HEK293 (cell line): ENCODE results near the gene CCER1.

Experiments used
- CTCF ChIA-PET: fragments of 350-600 bp; formaldehyde crosslinking; extraction: SDS; loops from one replicate; lab custom pipeline; 2021; ENCODE audit warnings: antibody characterized with exemption; lab: Yijun Ruan, JAX
- POLR2A ChIA-PET: fragments of 300-600 bp; formaldehyde crosslinking; extraction: SDS; loops from one replicate; lab custom pipeline; 2020; ENCODE audit warnings: antibody characterized with exemption, inconsistent platforms; lab: Yijun Ruan, JAX
- H3K27ac ChIP-seq: fragments of 200-500 bp; sonication (Bioruptor generic); 2 replicates; pipeline ENCODE4 v1.5.1; 2014; ENCODE audit warnings: low read depth, low read length, control low read depth, inconsistent platforms; ENCODE audit errors: extremely low read depth
- H3K36me3 ChIP-seq, 2 experiments: fragments of 200-500 bp in 1 of 2; sonication (Bioruptor generic) in 1 of 2; 1 replicate in 1 of 2; 2 replicates in 1 of 2; pipeline ENCODE4 v1.5.1; 2014 to 2017; ENCODE audit warnings: inconsistent platforms in 2 of 2, low read length in 2 of 2; ENCODE audit not compliant: control insufficient read depth in 2 of 2, insufficient read depth in 1 of 2
- H3K4me1 ChIP-seq: fragments of 200-500 bp; sonication (Bioruptor generic); 2 replicates; pipeline ENCODE4 v1.5.1; 2014; ENCODE audit warnings: mild to moderate bottlenecking, low read length, inconsistent platforms; ENCODE audit not compliant: control insufficient read depth, insufficient read depth
- H3K4me3 ChIP-seq: 2 replicates; pipeline ENCODE4 v1.5.1; 2011; ENCODE audit warnings: low read depth, mild to moderate bottlenecking, control low read depth, low read length, moderate library complexity
- H3K9me3 ChIP-seq: fragments of 200-500 bp; sonication (Bioruptor generic); 2 replicates; pipeline ENCODE4 v1.5.1; 2014; ENCODE audit warnings: low read depth, low read length, inconsistent platforms; ENCODE audit not compliant: control insufficient read depth, insufficient read depth
- BCL11A ChIP-seq: fragments of 450-650 bp; formaldehyde crosslinking; IDR thresholded peaks from 2 replicates; pipeline ENCODE4 v1.5.1; 2016; ENCODE audit warnings: low read depth, missing biosample characterization, missing genetic modification characterization
- BCL11B ChIP-seq: fragments of 450-650 bp; formaldehyde crosslinking; IDR thresholded peaks from 2 replicates; pipeline ENCODE4 v1.5.1; 2016; ENCODE audit warnings: low read depth, missing biosample characterization, missing genetic modification characterization
- GFI1B ChIP-seq: fragments of 450-650 bp; formaldehyde crosslinking; IDR thresholded peaks from 2 replicates; pipeline ENCODE4 v1.5.1; 2016; ENCODE audit warnings: missing biosample characterization, missing genetic modification characterization
- OVOL3 ChIP-seq: fragments of 450-650 bp; formaldehyde crosslinking; IDR thresholded peaks from 2 replicates; pipeline ENCODE4 v1.5.1; 2016; ENCODE audit warnings: missing biosample characterization, missing genetic modification characterization
- SP3 ChIP-seq: fragments of 450-650 bp; formaldehyde crosslinking; IDR thresholded peaks from 2 replicates; pipeline ENCODE4 v1.5.1; 2016; ENCODE audit warnings: missing biosample characterization, missing genetic modification characterization
- SP7 ChIP-seq: fragments of 450-650 bp; formaldehyde crosslinking; IDR thresholded peaks from 2 replicates; pipeline ENCODE4 v1.5.1; 2016; ENCODE audit warnings: missing biosample characterization, missing genetic modification characterization
- ZBTB48 ChIP-seq: fragments of 450-650 bp; formaldehyde crosslinking; IDR thresholded peaks from 2 replicates; pipeline ENCODE4 v1.5.1; 2016; ENCODE audit warnings: missing biosample characterization, missing genetic modification characterization
- ZNF10 ChIP-seq: fragments of 450-650 bp; formaldehyde crosslinking; IDR thresholded peaks from 2 replicates; pipeline ENCODE4 v1.5.1; 2017; ENCODE audit warnings: missing biosample characterization, missing genetic modification characterization
- ZNF148 ChIP-seq: fragments of 450-650 bp; formaldehyde crosslinking; IDR thresholded peaks from 2 replicates; pipeline ENCODE4 v1.5.0; 2017; ENCODE audit warnings: missing biosample characterization, missing genetic modification characterization, borderline replicate concordance
- ZNF16 ChIP-seq: fragments of 450-650 bp; formaldehyde crosslinking; IDR thresholded peaks from 2 replicates; pipeline ENCODE4 v1.5.1; 2016; ENCODE audit warnings: low read depth, missing biosample characterization, missing genetic modification characterization
- ZNF26 ChIP-seq: fragments of 450-650 bp; formaldehyde crosslinking; IDR thresholded peaks from 2 replicates; pipeline ENCODE4 v1.5.1; 2016; ENCODE audit warnings: missing biosample characterization, missing genetic modification characterization
- ZNF266 ChIP-seq: fragments of 450-650 bp; formaldehyde crosslinking; IDR thresholded peaks from 2 replicates; pipeline ENCODE4 v1.5.1; 2016; ENCODE audit warnings: missing biosample characterization, missing genetic modification characterization, low read depth
- ZNF280D ChIP-seq: fragments of 450-650 bp; formaldehyde crosslinking; IDR thresholded peaks from 2 replicates; pipeline ENCODE4 v1.5.1; 2016; ENCODE audit warnings: missing biosample characterization, missing genetic modification characterization
- ZNF549 ChIP-seq: fragments of 450-650 bp; IDR thresholded peaks from 2 replicates; pipeline ENCODE4 v1.5.1; 2018; ENCODE audit warnings: missing biosample characterization, missing genetic modification characterization, mild to moderate bottlenecking, inconsistent platforms, moderate library complexity
- ZNF561 ChIP-seq: fragments of 450-650 bp; IDR thresholded peaks from 2 replicates; pipeline ENCODE4 v1.5.1; 2018; ENCODE audit warnings: missing biosample characterization, missing genetic modification characterization, borderline replicate concordance
- ZNF747 ChIP-seq: fragments of 450-650 bp; formaldehyde crosslinking; IDR thresholded peaks from 2 replicates; pipeline ENCODE4 v1.5.1; 2016; ENCODE audit warnings: missing biosample characterization, missing genetic modification characterization
- ZNF777 ChIP-seq: fragments of 450-650 bp; formaldehyde crosslinking; IDR thresholded peaks from 2 replicates; pipeline ENCODE4 v1.5.1; 2017; ENCODE audit warnings: missing biosample characterization, missing genetic modification characterization, borderline replicate concordance

The CCER1 gene

DNA sequence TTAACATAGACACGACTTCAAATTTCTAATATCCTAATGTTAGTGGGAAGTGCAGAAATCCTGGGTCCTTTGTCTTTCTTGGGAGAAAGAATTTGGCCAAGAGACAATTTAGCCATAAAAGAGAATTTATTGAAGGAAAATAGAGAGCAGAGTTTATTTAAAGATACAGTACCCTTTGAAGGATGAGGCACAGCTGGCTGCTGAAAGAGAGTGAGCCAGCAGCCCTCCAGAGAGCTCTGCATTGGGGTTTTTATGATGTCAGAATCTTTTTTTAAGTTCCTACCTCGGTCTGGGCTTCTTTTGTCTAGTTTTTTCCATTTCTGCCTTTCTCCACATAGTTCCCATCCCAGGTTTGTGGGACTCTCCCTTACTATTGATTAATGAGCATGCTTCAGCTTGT, 37.5 kb downstream of the CCER1 start:
- H3K9me3 ChIP-seq = no peaks in the 10 kb centered on the region
- TF ChIP-seq BCL11A (tag by site-specific recombination) (no peak), ZNF777 (tag by site-specific recombination) (no peak), ZNF280D (no peak)
- H3K4me3 ChIP-seq = no peak overlapping the region
- H3K36me3 ChIP-seq = no peaks in the 10 kb centered on the region
- ChIA-PET CTCF (no interaction called here), POLR2A (no interaction called here)
- H3K4me1 ChIP-seq = no peaks in the 10 kb centered on the region
- no peak overlapping the region for H3K27ac ChIP-seq

GRCh38 chr12:90916516-90916915, 38.5 kb downstream of the CCER1 start:
- no peak overlapping the region for H3K27ac ChIP-seq
- ChIA-PET POLR2A (no interaction called here), CTCF (no interaction called here)
- H3K4me1 ChIP-seq = no peaks in the 10 kb centered on the region
- H3K4me3 ChIP-seq = no peak overlapping the region
- H3K36me3 ChIP-seq = no peaks in the 10 kb centered on the region
- TF ChIP-seq ZNF16 (tag by site-specific recombination) (no peak), ZNF266 (tag by site-specific recombination) (no peak), ZNF561 (tag by site-specific recombination) (no peak), ZNF26 (tag by site-specific recombination) (no peak), ZNF549 (no peak), SP3 (tag by site-specific recombination) (no peak), SP7 (tag by site-specific recombination) (no peak), ZNF148 (no peak), ZBTB48 (tag by site-specific recombination) (no peak)
- no peaks in the 10 kb centered on the region for H3K9me3 ChIP-seq

DNA sequence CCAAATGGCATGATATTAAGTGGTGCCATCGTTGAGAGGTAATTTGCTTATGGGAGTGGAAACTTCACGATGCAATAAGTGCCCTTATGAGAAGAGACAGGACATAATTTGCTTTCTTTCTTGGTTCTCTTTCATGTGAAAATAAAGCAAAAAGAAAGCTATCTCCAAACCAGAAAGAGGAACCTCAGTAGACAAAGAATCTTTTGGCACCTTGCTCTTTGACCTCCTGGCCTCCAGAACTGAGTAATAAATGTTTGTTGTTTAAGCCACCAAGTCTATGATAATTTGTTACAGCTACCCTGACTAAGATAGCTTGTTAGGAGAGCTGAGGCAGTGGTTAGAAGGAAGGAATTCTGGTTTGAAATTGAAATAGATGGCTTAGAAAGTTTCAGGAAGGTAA, 39.6 kb downstream of the CCER1 start:
- TF ChIP-seq OVOL3 (tag by site-specific recombination) (no peak), BCL11B (tag by site-specific recombination) (no peak), ZNF747 (no peak), ZNF10 (tag by site-specific recombination) (no peak), GFI1B (no peak)
- no peak overlapping the region for H3K27ac ChIP-seq
- no peaks in the 10 kb centered on the region for H3K36me3 ChIP-seq
- ChIA-PET POLR2A (no interaction called here), CTCF (no interaction called here)
- no peaks in the 10 kb centered on the region for H3K9me3 ChIP-seq
- H3K4me3 ChIP-seq = no peak overlapping the region
- no peaks in the 10 kb centered on the region for H3K4me1 ChIP-seq
